NCI-H510A (cell line): ENCODE data around the gene ZSCAN5C.
A peak's percentile ranks its signal among the peaks of the same experiment; 100 is the strongest.
"Not testable (repeated sequence)": the region's sequence is repeated elsewhere in the genome, so short reads cannot be mapped to it uniquely, and the experiment has no call there.

Experiments
- DNase-seq: peaks from one replicate; lab custom pipeline; 2025; lab: John Stamatoyannopoulos, UW

ZSCAN5C gene

GRCh38 chr19:56201973-56202372 lies at the start of gene ZSCAN5C:
Gene ZSCAN5C (plus strand): TSS chr19:56202273. CDS start chr19:56205914, 3,641 bp downstream.
- DNase-seq = no peak

- no peak for DNase-seq
These were observed 49.4 kb upstream of the ZSCAN5C start for GRCh38 chr19:56152644-56153043.

GRCh38 chr19:56153507-56153906 lies 48.6 kb upstream of the ZSCAN5C start:
- no peak for DNase-seq

- no peak for DNase-seq
These were observed 46.9 kb upstream of the ZSCAN5C start for GRCh38 chr19:56155124-56155687.

- DNase-seq = no peak
These were observed 45.3 kb upstream of the ZSCAN5C start for GRCh38 chr19:56156768-56157167.

GRCh38 chr19:56158170-56158757 lies 43.8 kb upstream of the ZSCAN5C start:
- DNase-seq = no peak

- no peak for DNase-seq
These were observed 43.0 kb upstream of the ZSCAN5C start for GRCh38 chr19:56159009-56159559.

GRCh38 chr19:56159622-56160271 lies 42.3 kb upstream of the ZSCAN5C start:
- DNase-seq = no peak

- DNase-seq = no peak
These were observed 40.5 kb upstream of the ZSCAN5C start for GRCh38 chr19:56161534-56161933.

- no peak for DNase-seq
These were observed 39.8 kb upstream of the ZSCAN5C start for GRCh38 chr19:56162258-56162657.

GRCh38 chr19:56163097-56163496 lies 39.0 kb upstream of the ZSCAN5C start:
- DNase-seq = no peak

GRCh38 chr19:56167064-56167578 lies 35.0 kb upstream of the ZSCAN5C start:
- no peak for DNase-seq

GRCh38 chr19:56170261-56170660 lies 31.8 kb upstream of the ZSCAN5C start:
- peak; percentile 66 for DNase-seq

- DNase-seq = no peak
These were observed 28.0 kb upstream of the ZSCAN5C start for GRCh38 chr19:56174086-56174485.

GRCh38 chr19:56174550-56174949 lies 27.5 kb upstream of the ZSCAN5C start:
- no peak for DNase-seq

GRCh38 chr19:56175861-56176307 lies 26.2 kb upstream of the ZSCAN5C start, which contains the start of gene GALP:
Gene GALP (plus strand): TSS chr19:56176008. CDS start chr19:56177109, 1,101 bp downstream.
- not testable (repeated sequence) for DNase-seq

GRCh38 chr19:56176310-56176709 lies 25.8 kb upstream of the ZSCAN5C start:
- not testable (repeated sequence) for DNase-seq

GRCh38 chr19:56176881-56177280 lies 25.2 kb upstream of the ZSCAN5C start:
- DNase-seq = peak; percentile 23

- DNase-seq = no peak
These were observed 24.4 kb upstream of the ZSCAN5C start for GRCh38 chr19:56177564-56178243.

GRCh38 chr19:56189785-56190184 lies 12.3 kb upstream of the ZSCAN5C start:
- DNase-seq = no peak

- DNase-seq = no peak
These were observed 11.0 kb upstream of the ZSCAN5C start for GRCh38 chr19:56191115-56191514.

GRCh38 chr19:56191711-56192110 lies 10.4 kb upstream of the ZSCAN5C start:
- no peak for DNase-seq
